GM18870 (cell line): Measurements from ENCODE around the gene CCDC63.

Experiments used
- ATAC-seq: cut with Tn5 transposase; IDR thresholded peaks from one replicate; pipeline ENCODE4 v1.9.1; 2021; ENCODE audit warnings: moderate library complexity; ENCODE audit not compliant: unreplicated experiment

The CCDC63 gene

DNA sequence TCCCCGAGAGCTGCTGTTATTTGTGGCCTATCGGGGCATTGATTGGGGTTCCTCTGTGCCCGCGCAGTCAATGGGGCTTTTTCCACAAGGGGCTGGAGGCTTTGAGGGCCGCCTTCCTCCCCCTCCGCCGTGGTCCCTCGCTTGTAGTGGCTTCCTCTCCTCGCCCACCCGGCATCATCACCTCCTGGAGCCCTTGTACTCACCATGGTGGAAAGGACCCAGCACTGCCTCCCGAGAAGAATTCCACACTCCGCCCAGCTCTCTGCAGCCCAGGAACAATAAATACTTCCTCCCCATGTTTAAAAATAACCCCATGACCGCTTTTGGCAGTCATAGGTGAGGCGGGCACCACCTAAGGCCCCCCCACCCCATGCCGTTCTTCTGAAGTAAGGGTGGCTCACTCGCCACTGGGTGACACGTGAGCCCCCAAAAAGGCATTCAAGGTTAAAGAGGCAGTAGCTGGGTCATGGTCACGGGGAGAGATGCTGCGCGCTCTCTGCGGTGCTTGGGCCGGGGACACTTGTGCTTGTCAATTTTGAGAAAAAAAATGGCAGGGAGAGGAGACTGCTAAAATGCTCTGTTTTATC lies 73.6 kb downstream of the CCDC63 start, which contains the start of gene MYL2:
Gene MYL2 (minus strand): TSS at position 256 of the 587 bp plus-strand sequence. CDS start 50 bp downstream, at position 206.
- no peak for ATAC-seq

- ATAC-seq: no peak
Observed at GRCh38 chr12:110921262-110921661, 74.5 kb downstream of the CCDC63 start.

- no peak for ATAC-seq
Observed at GRCh38 chr12:110922652-110923051, 75.9 kb downstream of the CCDC63 start.

DNA sequence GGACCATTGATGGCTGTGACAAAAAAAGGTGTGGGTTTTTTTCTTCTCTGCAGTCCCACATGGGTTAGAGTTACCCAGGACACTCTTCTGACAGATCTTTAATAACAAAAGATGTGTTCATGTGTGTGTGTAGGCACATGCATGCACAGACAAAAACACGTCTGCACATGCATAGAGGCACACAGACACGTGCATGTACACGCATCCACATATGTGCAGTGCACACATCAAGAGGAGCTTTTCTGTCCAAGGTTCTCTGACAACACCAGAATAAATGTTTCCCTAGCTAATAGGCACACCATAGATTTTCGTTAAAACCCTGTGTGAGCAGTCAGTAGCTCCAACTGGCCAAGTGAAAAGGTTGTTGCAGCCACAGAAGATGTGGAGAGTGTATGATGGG lies 76.4 kb downstream of the CCDC63 start:
- no peak for ATAC-seq

GRCh38 chr12:110923692-110924334 lies 77.0 kb downstream of the CCDC63 start:
- no peak for ATAC-seq

GRCh38 chr12:110927546-110927945 lies 80.8 kb downstream of the CCDC63 start:
- no peak for ATAC-seq

DNA sequence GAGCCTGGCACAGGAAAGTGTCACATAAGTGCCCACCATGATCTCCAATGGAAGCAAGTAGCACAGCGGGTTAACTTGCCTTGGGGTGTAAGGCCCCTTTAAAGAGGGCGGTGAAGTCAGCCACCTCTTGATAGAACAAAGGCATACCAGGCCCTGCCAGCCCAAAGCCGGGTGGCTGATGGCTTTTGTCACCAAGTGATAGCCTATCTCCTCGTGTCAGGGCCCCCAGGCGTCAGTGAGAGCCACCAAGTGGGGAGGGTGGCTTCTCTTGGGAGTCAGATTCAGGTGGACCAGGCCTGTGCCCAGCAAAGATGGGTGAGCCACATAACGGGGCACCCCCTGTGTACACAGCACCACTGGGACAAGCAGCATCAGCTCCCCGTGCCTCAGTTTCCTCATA lies 81.9 kb downstream of the CCDC63 start:
- ATAC-seq: no peak

DNA sequence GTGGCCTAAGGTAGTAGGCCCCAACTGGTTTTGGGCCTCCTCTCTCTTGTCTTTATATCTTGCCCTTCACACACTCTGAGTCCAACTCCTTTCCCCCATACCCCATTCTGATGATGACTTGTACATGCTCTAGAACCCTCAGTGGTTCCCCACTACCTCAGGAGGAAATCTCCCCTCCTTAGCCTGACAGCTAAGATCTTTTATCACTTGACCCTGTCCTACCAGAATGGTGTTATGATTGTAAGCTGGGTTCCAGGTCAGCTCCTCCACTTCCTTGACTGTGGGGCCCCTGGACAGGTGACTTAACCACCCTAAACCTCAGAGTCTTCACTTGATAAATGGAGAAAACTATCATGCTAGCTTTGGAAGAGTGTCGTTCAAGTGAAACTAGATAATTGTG lies 83.0 kb downstream of the CCDC63 start:
- no peak for ATAC-seq

DNA sequence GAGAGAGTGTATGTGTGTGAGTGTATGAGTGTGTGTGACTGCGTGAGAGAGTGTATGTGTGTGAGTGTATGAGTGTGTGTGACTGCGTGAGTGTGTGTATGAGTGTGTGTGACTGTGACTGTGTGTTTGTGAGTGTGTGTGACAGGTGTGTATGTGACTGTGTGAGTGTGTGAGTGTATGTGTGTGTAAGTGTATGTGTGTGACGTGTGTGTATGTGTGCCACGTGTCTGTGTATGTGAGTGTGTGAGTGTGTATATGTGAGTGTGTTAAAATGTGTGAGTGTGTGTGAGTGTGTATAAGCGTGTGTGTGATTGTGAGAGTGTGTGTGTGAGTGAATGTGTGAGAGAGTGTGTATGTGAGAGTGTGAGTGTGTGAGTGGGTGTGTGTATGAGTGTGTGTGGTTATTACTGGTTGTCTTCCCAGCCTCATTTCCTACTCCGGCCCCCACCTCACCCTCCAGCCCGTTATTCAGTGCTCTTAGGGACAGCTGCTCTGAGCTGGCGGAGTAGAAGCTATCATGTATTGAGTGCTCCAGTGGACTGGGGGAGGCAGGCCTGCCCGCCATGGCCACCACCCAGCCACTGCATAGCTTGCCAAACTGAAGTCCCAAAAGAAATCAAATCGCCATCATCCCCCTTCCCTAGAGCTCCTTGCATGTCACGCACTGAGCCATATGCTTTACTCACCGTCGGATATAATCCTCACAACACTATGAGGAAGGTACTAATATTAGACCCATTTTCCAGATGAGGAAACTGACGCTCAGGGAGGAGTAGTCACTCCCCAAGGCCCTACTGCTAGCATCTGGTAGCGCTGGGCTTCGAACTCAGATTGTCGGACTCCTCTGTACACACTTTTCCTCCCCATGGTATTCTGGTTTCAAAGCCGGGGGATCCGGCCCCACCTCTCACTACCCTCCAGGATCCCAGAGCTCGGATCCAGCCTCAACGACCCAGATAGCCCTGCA lies 83.8 kb downstream of the CCDC63 start:
- no peak for ATAC-seq

DNA sequence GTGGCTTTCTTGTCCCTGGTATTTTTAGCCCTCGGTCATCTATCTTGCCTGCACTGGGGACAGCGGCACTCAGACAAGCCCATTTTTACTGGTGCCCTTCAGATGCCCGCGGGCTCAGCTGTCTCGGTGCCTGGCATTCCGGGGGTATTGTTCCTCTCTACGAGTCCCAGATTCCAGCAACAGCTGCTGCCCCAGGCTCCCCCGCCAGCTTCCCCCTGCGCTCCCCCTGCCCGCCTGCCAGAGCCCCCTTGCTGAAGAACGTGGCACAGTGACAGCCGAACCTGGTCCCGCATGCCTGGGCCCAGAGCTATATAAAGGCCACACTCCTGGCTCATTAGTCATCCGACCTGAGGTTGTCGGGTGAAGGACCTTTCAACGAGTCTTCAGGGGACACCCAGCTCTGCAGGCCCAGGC lies 84.5 kb downstream of the CCDC63 start:
- ATAC-seq: no peak

GRCh38 chr12:110932046-110932445 lies 85.3 kb downstream of the CCDC63 start:
- no peak for ATAC-seq

DNA sequence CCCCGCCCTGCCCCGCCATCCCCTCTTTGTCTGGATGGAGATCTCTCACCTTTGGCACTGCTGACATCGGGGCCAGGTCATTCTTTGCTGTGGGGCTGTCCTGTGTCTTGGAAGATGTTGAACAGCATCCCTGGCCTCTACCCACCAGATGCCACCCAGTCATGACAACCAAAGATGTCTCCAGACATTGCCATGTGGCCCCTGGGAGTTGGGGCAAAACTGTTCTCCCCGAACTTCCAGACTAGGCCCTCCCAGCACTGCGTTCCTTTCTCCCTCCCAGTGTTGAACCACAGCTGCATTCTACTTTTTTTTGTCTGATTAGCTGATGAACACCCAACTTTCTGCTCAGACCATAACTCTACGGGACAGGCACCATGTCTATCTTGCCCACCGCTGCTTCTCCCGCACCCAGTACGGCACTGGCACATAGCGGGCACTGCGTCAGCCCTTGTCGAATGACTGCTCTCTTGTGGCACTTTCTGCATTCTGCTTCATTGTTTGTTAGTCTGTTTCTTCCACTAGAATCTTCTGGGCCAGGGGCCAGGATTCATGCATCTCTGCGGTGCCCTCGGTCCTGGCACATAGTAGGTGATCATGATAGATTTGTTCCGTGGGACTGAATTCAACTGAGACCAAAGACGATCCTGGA lies 86.7 kb downstream of the CCDC63 start:
- ATAC-seq: no peak

GRCh38 chr12:110934093-110934852 lies 87.5 kb downstream of the CCDC63 start:
- ATAC-seq: no peak

- ATAC-seq: no peak
Observed at GRCh38 chr12:110935588-110935987, 88.8 kb downstream of the CCDC63 start.

DNA sequence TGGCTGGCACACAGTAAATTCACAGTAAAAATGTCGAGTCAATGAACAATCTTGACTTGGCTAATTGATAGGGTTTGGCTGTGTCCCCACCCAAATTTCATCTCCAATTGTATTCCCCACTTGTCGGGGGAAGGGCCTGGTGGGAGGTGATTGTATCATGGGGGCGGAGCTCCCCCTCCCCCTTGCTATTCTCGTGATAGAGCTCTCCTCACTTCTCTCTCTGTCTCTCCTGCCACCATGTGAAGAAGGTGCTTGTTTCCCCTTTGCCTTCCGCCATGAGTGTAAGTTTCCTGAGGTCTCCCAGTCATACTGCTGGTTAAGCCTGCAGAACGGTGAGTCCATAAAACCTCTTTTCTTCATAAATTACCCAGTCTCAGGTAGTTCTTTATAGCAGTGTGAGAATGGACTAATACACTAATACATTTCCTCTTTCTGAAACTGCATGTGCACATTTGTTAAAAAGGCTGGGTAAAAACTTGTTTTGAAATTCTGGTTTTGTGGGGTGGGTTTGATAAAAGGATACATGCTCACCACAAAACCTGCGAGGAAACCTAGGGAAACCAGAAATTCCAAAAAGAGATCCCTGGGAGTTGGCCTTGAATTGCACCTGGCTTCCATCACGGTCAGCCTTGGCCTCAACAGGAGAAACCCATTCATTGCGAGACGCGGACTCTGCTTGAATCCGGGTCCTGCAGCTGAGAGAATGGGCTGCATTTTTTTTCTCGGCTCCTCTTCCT lies 89.7 kb downstream of the CCDC63 start:
- no peak for ATAC-seq

GRCh38 chr12:110937104-110937641 lies 90.4 kb downstream of the CCDC63 start:
- ATAC-seq: no peak

- no peak for ATAC-seq
Observed at GRCh38 chr12:110940296-110940695, 93.5 kb downstream of the CCDC63 start.

- ATAC-seq: no peak
Observed at GRCh38 chr12:110940933-110941332, 94.1 kb downstream of the CCDC63 start.

DNA sequence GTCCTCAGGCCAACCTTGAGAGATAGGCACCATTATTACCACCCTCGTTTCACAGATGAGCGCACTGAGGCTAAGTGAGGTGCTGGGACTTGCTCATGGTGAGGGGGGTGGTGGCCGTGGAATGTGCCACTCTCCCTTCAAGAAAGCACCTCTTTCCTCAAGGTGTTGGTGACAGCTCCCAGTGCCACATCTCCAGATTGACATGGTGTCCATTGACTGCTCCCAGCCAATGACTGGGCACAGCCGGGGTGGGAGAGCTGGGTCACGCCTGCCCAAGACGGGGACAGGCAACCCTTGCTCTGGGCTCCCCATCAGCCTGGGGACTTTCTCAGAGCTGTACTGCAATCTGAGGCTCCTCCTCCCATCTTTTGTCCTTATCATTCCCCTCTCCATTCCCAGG lies 94.6 kb downstream of the CCDC63 start:
- no peak for ATAC-seq
